SK-N-SH treated with all-trans-retinoic acid at 6 μM for 48 hours (cell line): ENCODE data around the gene LIMCH1.
A peak's percentile ranks its signal among the peaks of the same experiment; 100 is the strongest.

Experiments
- ATAC-seq: fragments of 200-7000 bp; cut with Tn5 transposase; 3 replicates; pipeline ENCODE4 v1.9.1; 2020; ENCODE audit warnings: mild to moderate bottlenecking, moderate library complexity
- ARNTL ChIP-seq: fragments of 450-650 bp; formaldehyde crosslinking; IDR thresholded peaks from 2 replicates; pipeline ENCODE4 v1.5.0; 2020; ENCODE audit warnings: low read depth, mild to moderate bottlenecking, moderate library complexity, borderline replicate concordance
- BACH2 ChIP-seq: fragments of 250-450 bp; sonication (Bioruptor Pico); IDR thresholded peaks from 2 replicates; pipeline ENCODE4 v1.9.0; 2021; ENCODE audit warnings: mild to moderate bottlenecking, borderline replicate concordance
- CSRNP3 ChIP-seq: fragments of 250-450 bp; sonication (Bioruptor Pico); IDR thresholded peaks from 2 replicates; pipeline ENCODE4 v1.5.1; 2021; ENCODE audit warnings: mild to moderate bottlenecking, moderate library complexity
- ESRRG ChIP-seq: fragments of 250-450 bp; sonication (Bioruptor Pico); IDR thresholded peaks from 2 replicates; pipeline ENCODE4 v1.6.1; 2021; ENCODE audit warnings: mild to moderate bottlenecking
- ISL1 ChIP-seq: fragments of 250-450 bp; sonication (Bioruptor Pico); IDR thresholded peaks from 2 replicates; pipeline ENCODE4 v2.1.2; 2022; ENCODE audit warnings: mild to moderate bottlenecking, moderate library complexity
- OSR1 ChIP-seq: fragments of 250-450 bp; sonication (Bioruptor Pico); IDR thresholded peaks from 2 replicates; pipeline ENCODE4 v1.8.0; 2022; ENCODE audit warnings: moderate library complexity, mild to moderate bottlenecking, inconsistent platforms
- PATZ1 ChIP-seq: fragments of 250-450 bp; sonication (Bioruptor Pico); IDR thresholded peaks from 2 replicates; pipeline ENCODE4 v1.8.0; 2020; ENCODE audit warnings: mild to moderate bottlenecking, moderate library complexity, borderline replicate concordance
- POU6F1 ChIP-seq: fragments of 250-450 bp; sonication (Bioruptor Pico); IDR thresholded peaks from 2 replicates; pipeline ENCODE4 v1.8.0; 2021; ENCODE audit warnings: low read depth, mild to moderate bottlenecking, moderate library complexity, borderline replicate concordance
- PPARA ChIP-seq: fragments of 250-450 bp; sonication (Bioruptor Pico); IDR thresholded peaks from 2 replicates; pipeline ENCODE4 v1.5.0; 2020; ENCODE audit warnings: mild to moderate bottlenecking, borderline replicate concordance
- SNAI2 ChIP-seq: fragments of 250-450 bp; sonication (Bioruptor Pico); IDR thresholded peaks from 2 replicates; pipeline ENCODE4 v1.5.0; 2020; ENCODE audit warnings: mild to moderate bottlenecking, moderate library complexity
- TCF4 ChIP-seq: fragments of 250-450 bp; sonication (Bioruptor Pico); IDR thresholded peaks from 2 replicates; pipeline ENCODE4 v1.8.0; 2021; ENCODE audit warnings: mild to moderate bottlenecking, moderate library complexity, borderline replicate concordance
- TOX ChIP-seq: fragments of 250-450 bp; sonication (Bioruptor Pico); IDR thresholded peaks from 2 replicates; pipeline ENCODE4 v1.8.0; 2021; ENCODE audit warnings: mild to moderate bottlenecking, moderate library complexity, borderline replicate concordance
- ZC3H10 ChIP-seq: fragments of 250-450 bp; sonication (Bioruptor Pico); IDR thresholded peaks from 2 replicates; pipeline ENCODE4 v1.5.1; 2021; ENCODE audit warnings: mild to moderate bottlenecking, moderate library complexity
- ZFP3 ChIP-seq: fragments of 250-450 bp; sonication (Bioruptor Pico); IDR thresholded peaks from 2 replicates; pipeline ENCODE4 v1.5.0; 2020; ENCODE audit warnings: mild to moderate bottlenecking, moderate library complexity
- ZFP30 ChIP-seq: fragments of 450-650 bp; formaldehyde crosslinking; IDR thresholded peaks from 2 replicates; pipeline ENCODE4 v1.5.0; 2022; ENCODE audit warnings: mild to moderate bottlenecking, moderate library complexity
- ZNF565 ChIP-seq: fragments of 450-650 bp; formaldehyde crosslinking; conservative IDR thresholded peaks from 2 replicates; pipeline ENCODE4 v1.5.0; 2020; ENCODE audit warnings: low read depth, mild to moderate bottlenecking, moderate library complexity
- ZNF70 ChIP-seq: fragments of 450-650 bp; formaldehyde crosslinking; IDR thresholded peaks from 2 replicates; pipeline ENCODE4 v1.5.0; 2020; ENCODE audit warnings: mild to moderate bottlenecking, moderate library complexity
- ZNF8 ChIP-seq: fragments of 450-650 bp; formaldehyde crosslinking; IDR thresholded peaks from 2 replicates; pipeline ENCODE4 v1.5.0; 2020; ENCODE audit warnings: mild to moderate bottlenecking, moderate library complexity
- TF ChIP-seq, protein P1 (sequence below): fragments of 250-450 bp; sonication (Bioruptor Pico); IDR thresholded peaks from 2 replicates; pipeline ENCODE4 v1.5.0; 2020; ENCODE audit warnings: mild to moderate bottlenecking, moderate library complexity
- TF ChIP-seq, protein P2 (sequence below): fragments of 250-450 bp; sonication (Bioruptor Pico); IDR thresholded peaks from 2 replicates; pipeline ENCODE4 v1.5.1; 2020; ENCODE audit warnings: low read depth, mild to moderate bottlenecking, moderate library complexity

The LIMCH1 gene

GRCh38 chr4:41504167-41504818 is 33.7 kb upstream of the LIMCH1 start:
- no peak for ATAC-seq
- TF ChIP-seq ARNTL (CRISPR knock-in tag): no peak
- TF ChIP-seq SNAI2: no peak
- TF ChIP-seq ZNF565 (CRISPR knock-in tag): no peak

GRCh38 chr4:41505161-41505661 is 32.7 kb upstream of the LIMCH1 start:
- TF ChIP-seq ZFP3 (CRISPR knock-in tag) (no peak), ZC3H10 (no peak), TOX (CRISPR knock-in tag) (no peak), ZNF565 (CRISPR knock-in tag) (no peak), ISL1 (CRISPR knock-in tag) (peak; percentile 57), BACH2 (no peak), TCF4 (CRISPR knock-in tag) (peak; percentile 56; the same call in 1 of the 2 replicates), ZNF70 (CRISPR knock-in tag) (0 out of 2 replicates have a peak, but pooled peaks have one; percentile 8)
- TF ChIP-seq, protein P1, sequence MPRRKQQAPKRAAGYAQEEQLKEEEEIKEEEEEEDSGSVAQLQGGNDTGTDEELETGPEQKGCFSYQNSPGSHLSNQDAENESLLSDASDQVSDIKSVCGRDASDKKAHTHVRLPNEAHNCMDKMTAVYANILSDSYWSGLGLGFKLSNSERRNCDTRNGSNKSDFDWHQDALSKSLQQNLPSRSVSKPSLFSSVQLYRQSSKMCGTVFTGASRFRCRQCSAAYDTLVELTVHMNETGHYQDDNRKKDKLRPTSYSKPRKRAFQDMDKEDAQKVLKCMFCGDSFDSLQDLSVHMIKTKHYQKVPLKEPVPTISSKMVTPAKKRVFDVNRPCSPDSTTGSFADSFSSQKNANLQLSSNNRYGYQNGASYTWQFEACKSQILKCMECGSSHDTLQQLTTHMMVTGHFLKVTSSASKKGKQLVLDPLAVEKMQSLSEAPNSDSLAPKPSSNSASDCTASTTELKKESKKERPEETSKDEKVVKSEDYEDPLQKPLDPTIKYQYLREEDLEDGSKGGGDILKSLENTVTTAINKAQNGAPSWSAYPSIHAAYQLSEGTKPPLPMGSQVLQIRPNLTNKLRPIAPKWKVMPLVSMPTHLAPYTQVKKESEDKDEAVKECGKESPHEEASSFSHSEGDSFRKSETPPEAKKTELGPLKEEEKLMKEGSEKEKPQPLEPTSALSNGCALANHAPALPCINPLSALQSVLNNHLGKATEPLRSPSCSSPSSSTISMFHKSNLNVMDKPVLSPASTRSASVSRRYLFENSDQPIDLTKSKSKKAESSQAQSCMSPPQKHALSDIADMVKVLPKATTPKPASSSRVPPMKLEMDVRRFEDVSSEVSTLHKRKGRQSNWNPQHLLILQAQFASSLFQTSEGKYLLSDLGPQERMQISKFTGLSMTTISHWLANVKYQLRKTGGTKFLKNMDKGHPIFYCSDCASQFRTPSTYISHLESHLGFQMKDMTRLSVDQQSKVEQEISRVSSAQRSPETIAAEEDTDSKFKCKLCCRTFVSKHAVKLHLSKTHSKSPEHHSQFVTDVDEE (CRISPR knock-in tag): peak; percentile 22; the same call in 1 of the 2 replicates
- TF ChIP-seq, protein P2, sequence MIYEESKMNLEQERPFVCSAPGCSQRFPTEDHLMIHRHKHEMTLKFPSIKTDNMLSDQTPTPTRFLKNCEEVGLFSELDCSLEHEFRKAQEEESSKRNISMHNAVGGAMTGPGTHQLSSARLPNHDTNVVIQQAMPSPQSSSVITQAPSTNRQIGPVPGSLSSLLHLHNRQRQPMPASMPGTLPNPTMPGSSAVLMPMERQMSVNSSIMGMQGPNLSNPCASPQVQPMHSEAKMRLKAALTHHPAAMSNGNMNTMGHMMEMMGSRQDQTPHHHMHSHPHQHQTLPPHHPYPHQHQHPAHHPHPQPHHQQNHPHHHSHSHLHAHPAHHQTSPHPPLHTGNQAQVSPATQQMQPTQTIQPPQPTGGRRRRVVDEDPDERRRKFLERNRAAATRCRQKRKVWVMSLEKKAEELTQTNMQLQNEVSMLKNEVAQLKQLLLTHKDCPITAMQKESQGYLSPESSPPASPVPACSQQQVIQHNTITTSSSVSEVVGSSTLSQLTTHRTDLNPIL (CRISPR knock-in tag): 0 out of 2 replicates have a peak, but pooled peaks have one; percentile 9
- peak; percentile 34; the same call in 1 of the 3 replicates for ATAC-seq

- no peak for ATAC-seq
- TF ChIP-seq ZFP30 (CRISPR knock-in tag): no peak
- TF ChIP-seq, all 23 proteins: peak for 0
Observed at GRCh38 chr4:41506130-41506529, 31.8 kb upstream of the LIMCH1 start.

DNA sequence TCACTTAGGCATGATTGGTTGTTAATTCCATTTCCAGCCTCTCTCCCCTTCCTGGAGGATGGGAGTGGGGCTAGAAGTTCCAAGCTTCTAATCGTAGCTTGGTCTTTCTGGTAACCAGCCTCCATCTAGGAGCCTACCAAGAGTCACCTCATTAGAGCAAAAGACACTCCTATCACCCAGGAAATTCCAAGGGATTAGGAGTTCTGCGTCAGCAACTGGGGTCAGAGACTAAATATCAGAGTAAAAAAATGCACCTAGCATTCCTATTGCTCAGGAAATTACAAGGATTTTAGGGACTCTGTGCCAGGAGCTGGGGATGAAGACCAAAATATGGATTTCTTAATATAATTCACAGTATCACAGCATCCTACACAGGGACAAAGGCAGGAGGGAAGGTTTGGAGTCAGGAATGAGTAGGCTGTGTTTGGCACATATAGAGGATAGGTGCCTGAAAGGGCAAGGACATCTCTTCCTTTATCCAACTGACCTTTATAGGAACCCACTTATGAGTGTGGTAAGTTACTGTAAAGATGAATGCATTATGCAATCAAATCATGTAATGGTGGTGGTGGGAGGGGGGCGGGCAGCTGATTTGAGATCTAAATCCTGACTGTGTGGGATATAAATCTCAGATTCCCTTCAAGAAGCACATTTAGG is 30.5 kb upstream of the LIMCH1 start:
- ATAC-seq: no peak
- TF ChIP-seq OSR1 (CRISPR knock-in tag) (no peak), ZNF8 (no peak)

DNA sequence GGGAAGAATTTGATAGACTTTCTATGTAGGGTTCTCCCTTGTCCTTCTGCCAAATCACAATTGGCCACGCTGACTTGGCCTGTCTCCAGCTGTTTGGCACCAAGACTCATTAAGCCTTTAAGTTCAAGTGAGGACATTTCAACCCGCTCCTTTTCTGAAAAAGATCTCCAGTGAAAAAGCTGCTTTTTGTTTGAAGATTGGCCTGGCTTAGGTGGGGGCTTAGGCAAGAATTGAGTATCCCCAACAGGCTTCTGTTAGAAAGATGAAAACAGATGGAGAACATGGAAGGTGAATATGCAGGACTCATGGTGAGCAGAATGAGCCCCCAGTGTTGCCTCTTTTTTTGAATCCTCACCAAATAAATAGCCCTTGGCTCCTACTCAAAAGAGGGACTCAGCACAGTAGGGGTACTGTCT is 28.5 kb upstream of the LIMCH1 start:
- no peak for ATAC-seq

GRCh38 chr4:41510179-41510578 is 27.8 kb upstream of the LIMCH1 start:
- TF ChIP-seq POU6F1 (CRISPR knock-in tag) (no peak), ARNTL (CRISPR knock-in tag) (no peak), ZNF8 (no peak)
- TF ChIP-seq, all 23 proteins: peak for 0
- ATAC-seq: no peak

More for the DNA sequence above, 28.5 kb upstream of the LIMCH1 start:
- TF ChIP-seq TCF4 (CRISPR knock-in tag): no peak

GRCh38 chr4:41512136-41512535 is 25.8 kb upstream of the LIMCH1 start:
- TF ChIP-seq PPARA (CRISPR knock-in tag) (no peak), PATZ1 (CRISPR knock-in tag) (no peak), ZC3H10 (no peak), ZNF8 (no peak), ESRRG (CRISPR knock-in tag) (no peak), ZFP3 (CRISPR knock-in tag) (no peak), ARNTL (CRISPR knock-in tag) (no peak), OSR1 (CRISPR knock-in tag) (no peak), SNAI2 (no peak), CSRNP3 (no peak)
- ATAC-seq: no peak
